CD4-positive, alpha-beta T cell (primary cell): ENCODE measurements around the gene RINL. TPM values are rescaled to one million over a fixed set of nuclear protein-coding genes. Genes with fewer than 3 reads are reported as not detected.

ENCODE experiments used
- ATAC-seq: fragments of 200-7000 bp; cut with Tn5 transposase; one replicate; pipeline ENCODE4 v1.10.0; 2022; ENCODE audit warnings: mild to moderate bottlenecking; ENCODE audit not compliant: poor library complexity
- CTCF ChIA-PET: fragments of 350-600 bp; sonication (Branson Sonifier 250); formaldehyde crosslinking; loops from one replicate; lab custom pipeline; 2021; ENCODE audit warnings: antibody characterized with exemption, inconsistent platforms; lab: Charles Lee
- POLR2A ChIA-PET: fragments of 350-600 bp; sonication (Branson Sonifier 250); formaldehyde crosslinking; loops from one replicate; lab custom pipeline; 2021; ENCODE audit warnings: antibody characterized with exemption, inconsistent platforms; lab: Charles Lee
- DNase-seq, 14 experiments: peaks; one replicate each; pipeline ENCODE4 v3.0.0-alpha.2; 2013 to 2020; ENCODE audit warnings: mixed read lengths in 2 of 14
- H3K27ac ChIP-seq, 2 donors: one replicate each; pipeline versions ENCODE4 v1.5.1 to v1.7.0; 2013; ENCODE audit warnings: low read length in 2 of 2, low read depth in 1 of 2, mild to moderate bottlenecking in 1 of 2
- H3K27me3 ChIP-seq, 2 experiments: 1 replicate in 1 of 2; 2 replicates in 1 of 2; pipeline versions ENCODE4 v1.6.1 to v1.7.0; 2013; ENCODE audit warnings: low read length in 2 of 2, control low read depth in 1 of 2, mild to moderate bottlenecking in 1 of 2, moderate library complexity in 1 of 2; ENCODE audit not compliant: insufficient read depth in 2 of 2, control insufficient read depth in 1 of 2
- H3K36me3 ChIP-seq: one replicate; pipeline ENCODE4 v1.6.1; 2013; ENCODE audit warnings: low read length, control low read depth; ENCODE audit not compliant: insufficient read depth
- H3K4me1 ChIP-seq: one replicate; pipeline ENCODE4 v1.6.1; 2013; ENCODE audit warnings: low read length, control low read depth; ENCODE audit not compliant: insufficient read depth
- H3K4me3 ChIP-seq: one replicate; pipeline ENCODE4 v1.5.1; 2013; ENCODE audit warnings: mild to moderate bottlenecking, low read length, moderate library complexity
- H3K9me3 ChIP-seq, 2 experiments: 1 replicate in 1 of 2; 2 replicates in 1 of 2; pipeline versions ENCODE4 v1.6.1 to v1.7.0; 2013; ENCODE audit warnings: low read length in 2 of 2, mild to moderate bottlenecking in 2 of 2, control low read depth in 1 of 2, moderate library complexity in 1 of 2; ENCODE audit not compliant: control insufficient read depth in 1 of 2, insufficient read depth in 1 of 2
- H3K27ac Mint-ChIP-seq: one replicate; pipeline ENCODE4 v1.8.0; 2020; ENCODE audit warnings: mixed read lengths
- H3K27me3 Mint-ChIP-seq: one replicate; pipeline ENCODE4 v1.8.0; 2021; ENCODE audit warnings: mixed read lengths
- H3K36me3 Mint-ChIP-seq: one replicate; pipeline ENCODE4 v1.8.0; 2021; ENCODE audit warnings: low read depth, mixed read lengths
- H3K4me1 Mint-ChIP-seq: one replicate; pipeline ENCODE4 v1.8.0; 2021; ENCODE audit warnings: low read depth, mixed read lengths
- H3K4me3 Mint-ChIP-seq: one replicate; pipeline ENCODE4 v1.8.0; 2020; ENCODE audit warnings: mild to moderate bottlenecking, mixed read lengths
- H3K9me3 Mint-ChIP-seq: one replicate; pipeline ENCODE4 v1.8.0; 2020; ENCODE audit warnings: mixed read lengths
- intact Hi-C, 2 experiments: fragments of 100-400 bp; cut with DNase I in 1 of 2; cut with micrococcal nuclease in 1 of 2; formaldehyde crosslinking; loops; one replicate each; pipeline versions ENCODE4 v1.15.1 to v1.9.0; 2023 to 2025; cut with DNase I, micrococcal nuclease
- total RNA-seq, 174 experiments: library from RNA in 2 of 174; stranded (reverse) in 2 of 174; gene quantifications; one replicate each; pipeline ENCODE4 v1.2.3 and lab custom pipeline; 2021 to 2026
- TF ChIP-seq, protein P1 (sequence below): fragments of 200-600 bp; IDR thresholded peaks from one replicate; pipeline ENCODE4 v1.8.0; 2022; ENCODE audit warnings: antibody characterized with exemption, mild to moderate bottlenecking

Gene RINL
- total RNA-seq, 2 experiments from 2014 or later, result 19.5 to 21.3 TPM

DNA sequence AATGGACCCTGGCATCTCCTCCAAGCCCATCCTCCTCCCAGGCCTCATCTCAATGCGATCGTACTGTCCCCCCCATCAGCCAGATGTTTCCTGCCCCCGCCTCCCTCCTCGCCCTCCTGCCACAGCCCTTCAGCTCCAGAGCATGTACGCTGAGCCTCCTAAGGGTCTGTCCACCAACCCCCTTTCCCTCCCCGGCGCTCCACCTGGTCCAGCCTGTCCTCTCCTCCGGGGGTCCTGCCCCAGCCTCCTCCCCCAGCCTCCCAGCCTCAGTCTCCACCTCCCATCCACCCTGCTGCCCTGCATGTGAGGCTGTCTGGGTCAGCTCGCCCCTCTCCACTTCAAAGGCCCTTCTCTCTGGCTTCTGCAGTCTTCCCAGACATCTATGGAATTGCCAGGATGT, 16.9 kb upstream of the RINL start:
- Histone ChIP-seq H3K27ac (no peak overlapping the region), H3K4me3 (no peak overlapping the region), H3K9me3 (no peaks in the 10 kb centered on the region), H3K36me3 (peaks cover 20% of the 10 kb centered on the region), H3K27me3 (no peaks in the 10 kb centered on the region), H3K4me1 (peaks cover 31% of the 10 kb centered on the region)
- H3K27me3 Mint-ChIP-seq, result no peaks in the 10 kb centered on the region
- ChIA-PET POLR2A (no interaction called here), CTCF (no interaction called here)
- intact Hi-C loops, result no loop called here
- H3K4me3 Mint-ChIP-seq, result no peak overlapping the region
- H3K4me1 Mint-ChIP-seq, result peaks cover 25% of the 10 kb centered on the region
- DNase-seq (no peak), ATAC-seq (no peak)
- H3K9me3 Mint-ChIP-seq, result no peaks in the 10 kb centered on the region
- peaks cover 15% of the 10 kb centered on the region for H3K36me3 Mint-ChIP-seq
- TF ChIP-seq, protein P1, sequence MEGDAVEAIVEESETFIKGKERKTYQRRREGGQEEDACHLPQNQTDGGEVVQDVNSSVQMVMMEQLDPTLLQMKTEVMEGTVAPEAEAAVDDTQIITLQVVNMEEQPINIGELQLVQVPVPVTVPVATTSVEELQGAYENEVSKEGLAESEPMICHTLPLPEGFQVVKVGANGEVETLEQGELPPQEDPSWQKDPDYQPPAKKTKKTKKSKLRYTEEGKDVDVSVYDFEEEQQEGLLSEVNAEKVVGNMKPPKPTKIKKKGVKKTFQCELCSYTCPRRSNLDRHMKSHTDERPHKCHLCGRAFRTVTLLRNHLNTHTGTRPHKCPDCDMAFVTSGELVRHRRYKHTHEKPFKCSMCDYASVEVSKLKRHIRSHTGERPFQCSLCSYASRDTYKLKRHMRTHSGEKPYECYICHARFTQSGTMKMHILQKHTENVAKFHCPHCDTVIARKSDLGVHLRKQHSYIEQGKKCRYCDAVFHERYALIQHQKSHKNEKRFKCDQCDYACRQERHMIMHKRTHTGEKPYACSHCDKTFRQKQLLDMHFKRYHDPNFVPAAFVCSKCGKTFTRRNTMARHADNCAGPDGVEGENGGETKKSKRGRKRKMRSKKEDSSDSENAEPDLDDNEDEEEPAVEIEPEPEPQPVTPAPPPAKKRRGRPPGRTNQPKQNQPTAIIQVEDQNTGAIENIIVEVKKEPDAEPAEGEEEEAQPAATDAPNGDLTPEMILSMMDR, result no peak
- H3K27ac Mint-ChIP-seq, result no peak overlapping the region

DNA sequence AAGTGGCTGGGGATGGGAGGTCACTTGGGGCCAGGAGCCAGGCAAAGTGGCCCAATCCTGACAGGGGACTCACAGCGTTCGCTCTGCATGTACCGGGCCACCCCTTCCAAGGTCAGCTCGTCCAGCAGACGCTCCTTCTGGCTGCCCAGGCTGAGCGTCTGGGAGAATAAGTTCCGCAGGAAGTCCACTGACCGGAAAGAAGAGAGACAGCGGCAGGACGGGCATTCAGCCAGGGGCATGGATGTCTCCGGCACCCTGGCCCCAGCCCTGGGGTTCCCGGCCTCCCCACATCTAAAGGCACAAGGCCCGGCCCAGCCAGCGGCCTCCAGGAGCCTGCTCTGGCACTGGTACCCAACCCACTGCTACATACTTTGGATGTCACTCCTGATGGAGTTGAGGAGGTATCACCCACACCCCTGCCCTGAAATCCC, 15.3 kb upstream of the RINL start:
- H3K27ac Mint-ChIP-seq, result no peak overlapping the region
- DNase-seq, result no peak
- Histone ChIP-seq H3K27me3 (no peaks in the 10 kb centered on the region), H3K36me3 (peaks cover 36% of the 10 kb centered on the region), H3K9me3 (no peaks in the 10 kb centered on the region), H3K4me3 (no peak overlapping the region), H3K27ac (no peak overlapping the region), H3K4me1 (peaks cover 21% of the 10 kb centered on the region)
- TF ChIP-seq, protein P1, result no peak
- H3K9me3 Mint-ChIP-seq, result no peaks in the 10 kb centered on the region
- ATAC-seq, result no peak
- H3K36me3 Mint-ChIP-seq, result peaks cover 19% of the 10 kb centered on the region
- H3K4me1 Mint-ChIP-seq, result peaks cover 10% of the 10 kb centered on the region
- POLR2A ChIA-PET, result no interaction called here
- CTCF ChIA-PET, result no interaction called here
- H3K4me3 Mint-ChIP-seq, result no peak overlapping the region
- no peaks in the 10 kb centered on the region for H3K27me3 Mint-ChIP-seq
- intact Hi-C loops, result no loop called here

DNA sequence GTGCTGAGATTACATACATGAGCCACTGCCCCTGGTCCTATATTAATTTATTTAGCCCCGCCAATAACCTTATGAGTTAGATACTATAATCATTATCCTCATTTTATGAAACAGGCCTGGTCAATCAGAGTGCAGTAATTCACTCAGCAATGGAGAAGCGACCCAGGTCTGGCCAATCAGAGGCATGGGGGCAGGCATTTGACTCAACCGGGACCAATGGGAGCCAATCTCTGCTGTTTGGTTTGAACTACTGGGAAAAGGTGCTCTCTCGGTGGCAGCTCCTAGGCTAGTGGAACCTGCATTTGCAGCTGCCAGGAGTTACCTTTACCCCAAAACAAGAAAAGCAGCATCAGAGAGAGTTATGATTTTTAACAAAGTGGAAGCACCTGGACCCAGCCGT, 14.8 kb upstream of the RINL start:
- Histone ChIP-seq H3K36me3 (peaks cover 40% of the 10 kb centered on the region), H3K27ac (no peak overlapping the region), H3K27me3 (no peaks in the 10 kb centered on the region), H3K9me3 (no peaks in the 10 kb centered on the region), H3K4me3 (no peak overlapping the region), H3K4me1 (peaks cover 16% of the 10 kb centered on the region)
- DNase-seq (no peak), ATAC-seq (no peak)
- H3K4me1 Mint-ChIP-seq, result peaks cover 5% of the 10 kb centered on the region
- intact Hi-C loops, result no loop called here
- POLR2A ChIA-PET, result no interaction called here
- TF ChIP-seq, protein P1, result no peak
- H3K9me3 Mint-ChIP-seq, result no peaks in the 10 kb centered on the region
- peaks cover 23% of the 10 kb centered on the region for H3K36me3 Mint-ChIP-seq
- H3K27me3 Mint-ChIP-seq, result no peaks in the 10 kb centered on the region
- H3K4me3 Mint-ChIP-seq, result no peak overlapping the region
- H3K27ac Mint-ChIP-seq, result no peak overlapping the region
- CTCF ChIA-PET, result no interaction called here
